AG09319 (cell line): ENCODE measurements around the gene ACTR5.
"Not testable (repeated sequence)": the region's sequence is repeated elsewhere in the genome, so short reads cannot be mapped to it uniquely, and the experiment has no call there.

ENCODE experiments used
- DNase-seq: peaks from one replicate; pipeline ENCODE4 v3.0.0-alpha.2; 2010; ENCODE audit warnings: low read depth; ENCODE audit errors: extremely low read depth
- CTCF ChIP-seq: IDR thresholded peaks from 2 replicates; pipeline ENCODE4 v1.5.1; 2011; ENCODE audit warnings: low read depth, mild to moderate bottlenecking, inconsistent platforms, low read length, moderate library complexity

The ACTR5 gene

GRCh38 chr20:38812709-38813573 lies 64.7 kb downstream of the ACTR5 start:
- DNase-seq = no peak
- TF ChIP-seq CTCF = no peak

GRCh38 chr20:38813574-38813962 lies 65.3 kb downstream of the ACTR5 start:
- not testable (repeated sequence) for DNase-seq

GRCh38 chr20:38815446-38815845 lies 67.2 kb downstream of the ACTR5 start:
- no peak for TF ChIP-seq CTCF
- DNase-seq = no peak

GRCh38 chr20:38818113-38819065 lies 70.1 kb downstream of the ACTR5 start:
- TF ChIP-seq CTCF = no peak
- no peak for DNase-seq
